Epithelial cell of esophagus (primary cell): ENCODE results near the gene SLC6A12.

Experiments
- DNase-seq: peaks from one replicate; pipeline ENCODE4 v3.0.0; 2010; ENCODE audit warnings: low read depth
- H3K4me3 ChIP-seq: 2 replicates; pipeline ENCODE4 v1.5.1; 2011; ENCODE audit warnings: mild to moderate bottlenecking, low read length, control low read depth
- TF ChIP-seq, protein P1 (sequence below): IDR thresholded peaks from 2 replicates; pipeline ENCODE4 v1.5.1; 2011; ENCODE audit warnings: low read depth, mild to moderate bottlenecking, low read length, control low read depth, inconsistent platforms; ENCODE audit not compliant: insufficient read depth; ENCODE audit errors: missing control alignments

SLC6A12 gene

DNA sequence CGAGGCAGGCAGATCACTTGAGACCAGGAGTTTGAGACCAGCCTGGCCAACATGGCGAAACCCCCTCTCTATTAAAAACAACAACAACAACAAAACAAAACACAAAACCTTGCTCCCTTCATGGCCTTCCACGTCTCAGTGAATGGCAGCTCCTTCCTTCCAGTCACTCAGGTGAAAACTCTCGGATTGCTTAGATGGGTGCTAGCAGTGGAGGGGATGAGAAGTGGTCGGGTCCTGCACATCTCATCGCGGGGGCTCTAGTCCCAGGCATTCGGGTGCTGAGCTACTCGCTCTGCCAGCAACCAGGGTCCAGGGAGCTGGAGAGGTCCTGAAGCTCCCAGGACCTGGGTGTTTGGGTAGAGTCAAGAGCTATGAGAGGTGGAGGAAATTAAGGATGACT lies 41.0 kb upstream of the SLC6A12 start:
- no peak for DNase-seq
- TF ChIP-seq, protein P1, sequence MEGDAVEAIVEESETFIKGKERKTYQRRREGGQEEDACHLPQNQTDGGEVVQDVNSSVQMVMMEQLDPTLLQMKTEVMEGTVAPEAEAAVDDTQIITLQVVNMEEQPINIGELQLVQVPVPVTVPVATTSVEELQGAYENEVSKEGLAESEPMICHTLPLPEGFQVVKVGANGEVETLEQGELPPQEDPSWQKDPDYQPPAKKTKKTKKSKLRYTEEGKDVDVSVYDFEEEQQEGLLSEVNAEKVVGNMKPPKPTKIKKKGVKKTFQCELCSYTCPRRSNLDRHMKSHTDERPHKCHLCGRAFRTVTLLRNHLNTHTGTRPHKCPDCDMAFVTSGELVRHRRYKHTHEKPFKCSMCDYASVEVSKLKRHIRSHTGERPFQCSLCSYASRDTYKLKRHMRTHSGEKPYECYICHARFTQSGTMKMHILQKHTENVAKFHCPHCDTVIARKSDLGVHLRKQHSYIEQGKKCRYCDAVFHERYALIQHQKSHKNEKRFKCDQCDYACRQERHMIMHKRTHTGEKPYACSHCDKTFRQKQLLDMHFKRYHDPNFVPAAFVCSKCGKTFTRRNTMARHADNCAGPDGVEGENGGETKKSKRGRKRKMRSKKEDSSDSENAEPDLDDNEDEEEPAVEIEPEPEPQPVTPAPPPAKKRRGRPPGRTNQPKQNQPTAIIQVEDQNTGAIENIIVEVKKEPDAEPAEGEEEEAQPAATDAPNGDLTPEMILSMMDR: no peak
- H3K4me3 ChIP-seq: no peak overlapping the region

DNA sequence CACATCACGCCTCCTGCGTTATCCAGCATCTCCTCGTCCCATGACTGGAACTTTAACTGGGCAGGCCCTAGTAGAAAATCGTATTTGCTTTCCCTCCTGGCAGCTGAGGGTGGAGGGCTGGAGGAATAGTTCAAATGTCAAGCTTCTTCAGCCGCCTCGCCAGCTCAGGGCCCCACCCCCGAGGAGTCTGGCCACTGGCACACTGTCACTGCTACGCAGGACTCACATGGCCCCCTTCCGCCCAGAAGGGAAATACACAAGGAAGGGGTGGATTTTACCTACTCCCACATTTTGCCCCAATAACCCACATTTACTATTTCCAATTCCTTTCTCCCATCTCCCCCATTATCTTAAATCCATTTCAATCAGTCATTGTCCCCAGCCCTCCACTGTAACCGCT lies 40.1 kb upstream of the SLC6A12 start:
- no peak overlapping the region for H3K4me3 ChIP-seq
- TF ChIP-seq, protein P1: no peak
- no peak for DNase-seq

DNA sequence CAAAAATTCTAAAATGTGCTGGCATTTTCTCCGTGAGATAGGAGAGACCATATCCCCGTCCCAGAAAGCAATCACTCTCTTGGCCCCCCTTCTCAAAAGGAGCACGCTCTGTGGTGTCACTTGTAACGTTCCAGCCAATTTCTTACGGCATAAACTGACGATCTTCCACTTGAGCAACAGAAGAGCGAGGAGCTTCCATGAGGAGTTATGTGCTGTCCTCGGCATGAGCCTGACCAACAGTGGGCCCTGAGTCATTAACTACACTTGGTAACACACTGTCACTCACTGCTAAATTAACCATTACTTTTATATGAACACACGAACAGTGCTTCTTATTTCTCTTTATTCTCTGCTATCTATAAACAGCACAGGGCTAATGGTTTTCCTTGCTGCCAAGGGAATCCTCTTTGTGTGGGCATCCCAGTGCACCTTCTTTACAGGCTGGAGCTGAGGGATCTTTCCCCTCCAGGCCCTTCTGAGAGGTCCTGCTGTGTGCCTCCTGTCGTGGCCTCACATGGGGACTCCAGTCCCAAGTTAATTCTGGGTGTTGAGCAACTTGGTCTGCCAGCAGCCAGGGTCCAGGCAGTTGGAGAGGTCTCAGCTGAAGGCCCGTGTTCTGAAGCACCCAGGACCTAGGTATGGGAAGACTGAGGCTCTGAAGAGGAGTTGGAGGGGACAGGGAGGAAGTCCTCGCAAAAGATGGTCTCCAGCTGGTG lies 39.3 kb upstream of the SLC6A12 start:
- DNase-seq: no peak
- TF ChIP-seq, protein P1: no peak
- no peak overlapping the region for H3K4me3 ChIP-seq

DNA sequence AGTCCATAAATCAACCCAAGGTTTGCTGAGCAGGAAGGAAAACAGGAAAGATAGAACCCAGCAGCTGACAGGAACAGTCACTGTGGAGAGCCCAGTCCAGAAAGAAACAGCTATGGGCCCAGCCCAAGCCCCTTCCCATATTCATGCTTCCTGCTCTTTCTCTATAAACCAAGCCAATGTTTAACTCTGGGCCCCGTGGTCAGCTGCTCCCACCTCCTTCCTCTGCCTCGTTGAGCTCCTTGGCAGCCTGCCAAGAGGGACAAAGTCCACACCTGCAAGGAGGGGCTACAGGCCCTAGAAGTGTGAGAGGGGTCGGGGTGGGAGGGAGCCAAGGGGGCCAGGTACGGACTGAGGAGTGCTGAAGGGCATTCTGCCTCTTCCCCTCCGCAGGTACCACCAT lies 38.7 kb upstream of the SLC6A12 start:
- TF ChIP-seq, protein P1: no peak

DNA sequence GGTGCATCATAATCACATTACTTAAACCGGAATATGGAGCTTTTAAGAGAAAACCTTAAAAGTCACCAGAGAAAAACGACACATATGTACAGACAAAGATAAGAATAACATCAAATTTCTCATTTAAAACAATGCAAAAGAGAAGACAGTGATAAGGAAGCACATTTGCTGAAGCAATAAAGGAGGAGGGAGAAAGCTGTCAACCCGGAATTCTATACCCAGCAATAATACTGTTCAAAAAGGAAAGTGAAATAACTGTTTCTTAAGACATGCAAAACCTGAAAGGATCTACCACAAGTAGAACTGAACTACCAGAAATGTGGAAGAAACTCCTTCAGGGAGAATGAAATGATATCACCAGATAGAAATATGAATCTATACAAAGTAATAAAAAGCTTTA lies 33.3 kb upstream of the SLC6A12 start:
- TF ChIP-seq, protein P1: no peak
- no peak overlapping the region for H3K4me3 ChIP-seq
- no peak for DNase-seq

More for the DNA sequence above, 38.7 kb upstream of the SLC6A12 start:
- no peak overlapping the region for H3K4me3 ChIP-seq
- no peak for DNase-seq

DNA sequence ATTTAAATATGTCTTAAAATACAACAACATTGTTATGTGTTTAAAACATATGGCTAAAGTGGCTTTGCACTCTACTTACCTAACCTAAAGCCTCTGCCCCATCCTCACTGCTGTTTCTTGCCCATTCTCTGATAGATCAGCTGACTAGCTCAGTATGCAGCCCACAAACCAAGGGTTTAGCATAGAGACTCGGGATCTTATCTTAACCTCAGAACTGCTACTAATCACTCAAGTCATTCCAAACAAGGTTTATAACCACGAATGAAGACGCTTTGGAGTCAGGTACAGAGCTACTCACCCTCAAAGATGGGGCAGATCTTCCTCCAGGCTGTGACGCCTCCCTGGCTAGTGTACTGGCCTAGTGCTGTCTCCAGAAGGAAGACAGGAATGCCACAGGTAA lies 29.4 kb upstream of the SLC6A12 start:
- no peak for DNase-seq
- TF ChIP-seq, protein P1: no peak
- no peak overlapping the region for H3K4me3 ChIP-seq

DNA sequence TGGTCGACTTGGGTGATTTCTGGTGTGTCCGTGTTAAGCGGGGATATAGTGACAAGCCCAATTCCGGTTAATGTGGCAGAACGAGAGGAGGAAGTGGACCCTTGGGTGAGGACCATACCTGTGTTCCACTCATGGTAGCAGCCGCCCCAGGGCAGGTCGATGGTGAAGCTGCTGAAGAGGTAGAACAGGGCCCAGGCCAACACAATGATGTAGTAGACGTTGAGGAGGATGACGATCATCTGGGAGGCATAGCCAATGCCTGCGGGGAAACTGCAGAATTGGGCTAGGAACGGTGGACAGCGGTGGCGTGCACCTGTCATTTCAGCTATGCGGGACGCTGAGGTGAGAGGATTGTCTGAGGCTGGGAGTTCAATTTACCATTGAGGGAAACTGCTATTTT lies 28.5 kb upstream of the SLC6A12 start:
- TF ChIP-seq, protein P1: no peak

More for the DNA sequence above, 28.5 kb upstream of the SLC6A12 start:
- no peak for DNase-seq
- no peak overlapping the region for H3K4me3 ChIP-seq
